Measurements from ENCODE around the gene LRRFIP1.
"Not testable (repeated sequence)": the region's sequence is repeated elsewhere in the genome, so short reads cannot be mapped to it uniquely, and the experiment has no call there.

LRRFIP1 gene

DNA sequence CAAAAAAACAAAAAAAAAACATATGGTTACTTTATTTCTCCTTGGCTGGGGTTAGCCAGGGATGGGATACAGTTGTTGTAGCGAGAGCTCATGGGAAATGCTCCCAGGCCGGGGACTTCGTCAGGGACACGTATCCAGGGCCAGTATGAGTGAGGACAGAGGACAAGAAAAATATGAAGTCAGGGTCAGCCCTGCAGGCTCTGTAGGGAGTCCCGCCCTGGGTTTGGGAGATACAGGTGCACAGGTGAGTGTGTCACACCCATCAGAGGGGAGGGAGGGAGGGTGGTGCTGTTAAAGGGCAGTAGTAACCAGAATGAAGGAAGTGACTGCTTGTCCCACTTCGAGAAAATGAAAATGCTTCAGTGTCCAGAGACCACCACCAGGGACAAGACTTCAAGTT is 115.6 kb downstream of the LRRFIP1 start:
- H3K4me3 ChIP-seq (ENCODE audit: low read depth, low read length): no peak overlapping the region

DNA sequence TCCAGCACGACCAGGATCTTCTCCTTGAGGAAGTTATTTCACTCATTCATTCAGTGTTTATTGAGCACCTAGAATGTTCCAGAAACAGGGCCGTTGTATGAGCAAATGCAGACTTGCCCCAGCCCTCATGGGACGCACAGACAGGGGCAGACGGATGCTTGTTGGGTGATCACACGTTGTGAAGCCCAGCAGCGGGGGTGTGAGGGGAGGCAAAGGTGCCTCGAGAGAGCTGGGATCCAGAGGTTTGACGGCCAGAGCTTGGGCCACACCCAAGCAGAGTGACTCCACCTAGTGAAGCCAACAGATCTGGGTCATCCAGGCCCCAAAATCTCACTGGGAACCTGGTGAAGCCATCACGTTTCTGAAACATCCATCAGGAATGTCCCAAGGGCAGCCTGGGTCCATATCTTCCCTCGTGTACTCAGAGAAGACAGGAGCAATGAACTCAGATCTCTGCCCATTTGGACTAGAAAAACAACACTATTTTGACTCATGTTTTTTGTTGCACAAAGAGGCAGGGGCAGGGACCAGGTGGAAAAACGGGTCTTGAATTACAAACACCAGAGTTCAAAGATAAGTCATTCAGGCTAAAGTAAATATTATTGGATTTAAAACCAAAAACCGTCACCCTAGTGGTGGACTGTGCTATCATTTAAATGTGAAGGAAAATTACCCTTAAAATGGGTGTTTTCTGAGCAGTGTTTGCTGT is 116.3 kb downstream of the LRRFIP1 start:
- no peak overlapping the region for H3K4me3 ChIP-seq (ENCODE audit: low read depth, low read length)

DNA sequence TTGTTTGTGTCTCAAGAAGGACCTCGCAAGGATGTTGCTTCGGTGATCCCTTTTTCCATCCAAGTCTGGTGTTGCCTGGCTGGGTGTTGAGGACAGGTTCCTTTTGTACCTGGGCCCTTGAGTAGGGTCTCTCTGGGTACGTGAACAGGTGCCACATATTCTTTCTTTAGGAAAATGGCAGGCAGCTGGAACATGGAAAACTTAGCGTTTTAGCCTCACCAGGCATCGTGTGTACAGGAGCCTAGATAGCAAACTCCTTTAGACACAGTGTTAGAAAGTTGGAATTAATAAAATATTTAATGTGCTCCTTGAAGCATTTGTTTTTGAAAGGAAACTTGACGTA is 116.9 kb downstream of the LRRFIP1 start:
- H3K4me3 ChIP-seq (ENCODE audit: low read depth, low read length): no peak overlapping the region

DNA sequence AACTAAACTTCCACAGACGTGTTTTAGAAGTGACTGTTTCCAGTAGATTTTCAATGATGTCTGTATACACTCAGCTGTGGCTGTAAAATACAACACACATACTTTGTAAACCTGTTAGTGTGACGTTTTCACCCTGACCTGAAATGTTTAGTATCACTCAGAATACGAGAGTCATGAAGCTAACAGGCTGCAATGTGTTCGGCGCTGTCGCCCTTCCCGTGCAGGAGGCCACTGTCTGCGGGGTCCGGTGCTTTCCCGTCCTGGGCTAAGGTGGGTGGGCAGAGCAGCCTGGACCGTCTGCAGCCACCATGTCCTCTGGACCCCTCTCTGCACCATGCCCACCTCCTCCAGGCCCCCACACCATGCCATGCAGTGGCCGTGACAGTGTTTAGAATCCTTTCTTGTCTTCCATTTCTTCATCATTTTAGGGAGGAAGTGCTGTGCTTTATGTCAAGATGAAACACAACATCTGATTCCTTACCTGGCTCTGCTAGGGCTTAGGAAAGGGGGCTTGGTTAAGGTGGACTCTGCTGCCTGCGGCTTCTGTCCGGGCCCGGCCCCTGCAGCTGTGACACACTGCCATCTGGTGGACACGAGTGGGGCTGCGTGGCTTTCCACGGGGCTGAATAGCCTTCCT is 117.3 kb downstream of the LRRFIP1 start:
- H3K4me3 ChIP-seq (ENCODE audit: low read depth, low read length): no peak overlapping the region

DNA sequence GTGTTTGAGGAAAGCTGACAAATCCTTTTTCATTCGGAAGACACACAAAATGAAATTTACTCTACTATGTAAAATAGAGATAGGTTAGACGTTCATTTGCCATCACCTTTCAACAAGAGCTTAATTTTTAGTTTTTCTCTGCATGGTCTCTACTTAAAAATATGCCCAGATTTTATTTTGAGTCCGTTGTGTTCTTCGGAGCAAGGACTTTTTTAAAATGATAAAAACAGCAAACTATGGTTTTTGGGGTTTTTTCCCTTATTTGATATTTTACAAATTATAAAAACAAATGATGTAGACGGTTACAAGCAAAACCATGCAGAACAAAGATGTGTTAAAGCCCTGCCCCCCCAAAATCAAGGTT is 117.8 kb downstream of the LRRFIP1 start:
- H3K4me3 ChIP-seq (ENCODE audit: low read depth, low read length): no peak overlapping the region

DNA sequence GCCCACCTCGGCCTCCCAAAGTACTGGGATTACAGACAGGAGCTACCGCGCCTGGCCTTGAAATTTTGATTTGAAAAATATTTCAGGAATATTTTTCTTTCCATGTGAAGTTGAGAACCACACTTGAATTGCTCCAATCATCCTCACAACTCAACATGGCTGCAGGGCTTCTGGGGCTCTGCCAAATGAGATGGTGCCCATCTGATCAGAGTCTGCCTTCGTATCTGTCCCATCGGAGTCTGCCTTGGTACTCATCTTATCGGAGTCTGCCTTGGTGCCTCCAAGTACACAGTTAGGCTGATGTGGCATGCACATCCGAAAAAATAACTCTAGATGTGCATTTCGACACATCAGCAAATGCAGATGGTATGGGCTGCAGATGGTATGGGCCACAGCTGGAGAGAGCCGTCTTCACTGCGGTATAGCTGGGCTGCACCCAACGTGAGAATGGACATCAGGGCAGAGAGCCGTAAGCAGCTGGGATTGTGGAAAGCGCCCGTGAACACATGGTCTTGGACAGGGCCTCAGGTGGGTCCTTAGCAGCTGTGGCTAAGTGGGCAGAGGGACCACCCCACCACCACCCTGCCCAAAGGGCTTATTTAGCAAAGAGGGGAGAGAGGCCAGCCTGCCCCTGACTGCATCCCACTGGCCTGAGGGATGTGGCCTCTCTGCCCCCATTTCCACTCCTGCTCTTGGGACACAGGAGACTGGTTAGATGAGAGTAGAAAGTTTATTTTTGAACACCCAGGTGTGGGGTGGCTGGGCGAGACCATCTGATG is 119.1 kb downstream of the LRRFIP1 start:
- H3K4me3 ChIP-seq (ENCODE audit: low read depth, low read length): no peak overlapping the region

DNA sequence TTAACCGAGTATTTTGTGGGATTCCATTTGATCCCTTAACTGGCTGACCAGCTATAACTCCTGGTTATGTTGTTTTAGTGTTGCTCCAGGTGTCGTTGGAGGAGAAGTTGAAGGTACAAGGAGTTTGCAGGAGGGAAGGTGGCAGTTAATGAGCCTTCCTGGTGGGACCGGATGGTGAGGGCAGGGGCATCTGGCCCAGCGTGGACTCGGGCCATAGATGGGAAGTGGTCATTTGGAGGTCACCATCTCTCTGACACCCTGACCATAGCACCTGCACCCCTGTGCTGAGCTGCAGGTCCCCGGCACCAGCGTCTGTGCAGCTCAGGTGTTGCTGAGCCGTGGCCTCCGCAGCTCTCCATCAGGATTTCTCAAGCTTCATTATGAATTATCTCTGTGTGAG is 119.8 kb downstream of the LRRFIP1 start:
- H3K4me3 ChIP-seq (ENCODE audit: low read depth, low read length): no peak overlapping the region

DNA sequence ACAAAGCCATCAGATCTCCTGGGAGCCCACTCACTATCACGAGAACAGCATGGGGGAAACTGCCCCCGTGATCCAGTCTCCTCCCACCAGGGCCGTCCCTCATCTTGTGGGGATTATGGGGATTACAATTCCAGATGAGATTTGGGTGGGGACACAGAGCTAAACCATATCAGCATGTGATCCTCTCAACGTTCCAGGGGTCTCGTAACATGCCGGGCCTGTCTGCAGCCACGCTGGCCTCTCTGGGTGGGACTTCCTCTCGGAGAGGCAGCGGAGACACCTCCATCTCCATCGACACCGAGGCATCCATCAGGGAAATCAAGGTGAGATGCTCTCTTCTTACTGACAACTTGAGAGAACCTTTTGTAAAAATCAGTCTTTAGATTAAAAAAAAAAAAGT is 121.6 kb downstream of the LRRFIP1 start:
- H3K4me3 ChIP-seq (ENCODE audit: low read depth, low read length): no peak overlapping the region

DNA sequence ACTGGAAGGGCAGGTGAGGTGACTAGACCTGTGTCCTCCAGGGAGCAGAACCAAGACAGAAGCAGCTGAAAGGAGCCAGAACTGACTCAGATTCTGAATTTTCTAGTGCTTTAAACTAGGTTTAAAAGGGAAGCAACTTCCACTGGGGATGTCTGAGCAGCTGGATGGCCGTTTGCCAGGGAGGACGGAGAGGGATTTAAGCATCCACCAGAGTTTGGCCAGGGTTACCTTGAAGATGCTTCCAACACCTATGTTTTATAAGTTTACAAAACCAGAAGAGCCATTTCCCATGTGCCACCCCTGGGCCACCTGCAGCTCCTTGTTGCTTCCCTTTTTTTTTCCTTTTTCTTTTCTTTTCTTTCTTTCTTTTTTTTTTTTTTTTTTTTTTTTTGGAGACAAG is 122.6 kb downstream of the LRRFIP1 start:
- H3K4me3 ChIP-seq (ENCODE audit: low read depth, low read length): no peak overlapping the region

DNA sequence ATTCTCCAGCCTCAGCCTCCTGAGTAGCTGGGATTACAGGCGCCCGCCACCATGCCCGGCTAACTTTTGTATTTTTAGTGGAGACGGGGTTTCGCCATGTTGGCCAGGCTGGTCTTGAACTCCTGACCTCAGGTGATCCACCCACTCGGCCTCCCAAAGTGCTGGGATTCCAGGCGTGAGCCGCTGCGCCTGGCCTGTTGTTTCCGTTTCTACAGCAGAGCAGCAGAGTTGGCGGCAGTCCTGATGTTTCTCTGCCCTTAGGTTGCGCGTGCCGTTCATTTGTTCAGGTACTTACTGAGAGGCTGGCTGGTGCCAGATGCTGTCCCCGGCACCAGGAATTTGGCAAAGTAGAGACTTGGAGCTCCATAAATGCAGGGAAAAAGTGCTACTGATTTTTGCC is 123.1 kb downstream of the LRRFIP1 start:
- not testable (repeated sequence) for H3K4me3 ChIP-seq (ENCODE audit: low read depth, low read length)

DNA sequence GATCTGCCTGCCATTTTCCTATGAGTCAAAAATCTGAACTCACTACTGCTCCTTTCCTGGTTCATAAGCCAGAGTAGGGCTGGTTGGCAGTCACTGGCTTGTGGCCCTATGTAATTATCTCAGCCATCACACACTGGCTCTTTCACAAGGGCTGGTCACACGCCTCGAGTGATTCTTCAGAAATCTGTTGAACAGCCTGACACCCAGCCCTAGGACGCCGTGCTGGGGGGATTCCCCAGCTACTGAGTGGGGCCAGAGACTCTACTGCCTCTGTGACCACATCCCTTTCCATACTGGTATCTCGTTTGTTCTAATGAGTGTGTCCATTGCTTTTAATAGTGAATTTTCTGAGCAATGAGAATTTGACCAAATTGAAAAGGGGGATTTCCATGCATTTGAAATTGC is 125.4 kb downstream of the LRRFIP1 start:
- H3K4me3 ChIP-seq (ENCODE audit: low read depth, low read length): no peak overlapping the region

DNA sequence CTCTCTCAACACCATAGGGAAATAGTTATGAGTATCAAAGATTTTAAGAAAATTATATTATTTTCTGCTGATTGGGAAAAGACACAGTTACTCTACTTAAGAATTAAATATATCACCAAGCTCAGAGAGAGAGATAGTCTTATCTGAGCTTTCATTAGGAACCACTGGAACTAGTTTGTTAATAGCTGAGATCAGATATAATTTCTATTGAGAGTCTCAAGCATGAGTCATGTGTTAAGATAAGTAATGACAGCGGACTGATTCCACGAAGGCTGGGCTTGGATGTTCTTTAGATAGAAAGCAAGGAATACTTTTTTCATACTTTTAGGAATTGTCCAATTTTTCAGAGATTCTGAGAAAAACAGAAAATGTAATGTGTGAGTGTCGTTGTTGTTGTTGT is 126.8 kb downstream of the LRRFIP1 start:
- H3K4me3 ChIP-seq (ENCODE audit: low read depth, low read length): no peak overlapping the region

DNA sequence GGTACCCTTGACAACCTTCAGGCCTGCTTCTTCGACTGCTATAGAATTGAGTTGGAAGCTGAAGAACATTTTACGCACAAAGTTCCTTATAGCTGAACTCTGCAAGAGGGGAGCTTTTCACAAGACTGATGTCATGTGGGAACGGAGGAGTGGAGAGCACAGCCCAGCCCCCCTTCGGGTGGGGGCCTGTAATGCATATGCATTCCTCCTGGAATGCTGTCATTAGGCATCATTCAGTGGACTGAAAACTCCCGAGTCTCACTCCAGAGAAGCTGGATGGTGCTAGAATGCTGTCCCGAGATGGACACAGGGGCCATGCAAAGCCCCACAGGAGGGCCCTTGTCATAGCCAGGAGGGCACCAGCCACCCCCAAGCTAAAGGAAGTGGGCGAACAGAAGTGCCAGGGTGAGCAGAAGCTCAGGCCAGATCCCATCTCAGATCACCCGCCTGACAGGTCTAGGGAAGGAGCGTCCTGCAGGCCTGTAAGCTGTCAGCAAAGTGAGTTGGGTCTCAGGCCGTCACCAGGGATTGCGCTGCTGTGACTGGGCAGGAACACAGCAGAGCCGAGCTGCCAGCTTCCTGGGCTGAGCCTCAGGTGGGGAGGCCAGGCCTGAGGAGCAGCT is 127.3 kb downstream of the LRRFIP1 start:
- H3K4me3 ChIP-seq (ENCODE audit: low read depth, low read length): no peak overlapping the region

DNA sequence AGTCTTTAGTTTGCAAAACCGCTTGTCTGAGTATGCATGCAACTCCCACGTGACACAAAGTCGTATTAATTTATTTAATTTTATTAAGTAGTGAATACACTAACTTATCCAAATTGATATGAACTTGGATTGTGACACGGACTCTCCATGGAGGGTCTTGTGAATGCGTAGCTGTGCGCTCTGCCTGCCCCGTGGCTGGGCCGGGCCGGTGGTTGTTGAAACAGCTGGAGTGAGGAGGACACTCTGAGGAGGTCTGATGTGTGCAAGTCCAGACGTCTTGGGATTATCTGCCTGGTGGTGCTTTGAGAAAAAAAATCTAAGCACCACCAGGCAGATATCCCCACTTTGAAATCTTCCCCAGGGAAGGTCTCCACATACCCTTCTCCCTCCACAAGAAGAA is 130.2 kb downstream of the LRRFIP1 start:
- no peak overlapping the region for H3K4me3 ChIP-seq (ENCODE audit: low read depth, low read length)

DNA sequence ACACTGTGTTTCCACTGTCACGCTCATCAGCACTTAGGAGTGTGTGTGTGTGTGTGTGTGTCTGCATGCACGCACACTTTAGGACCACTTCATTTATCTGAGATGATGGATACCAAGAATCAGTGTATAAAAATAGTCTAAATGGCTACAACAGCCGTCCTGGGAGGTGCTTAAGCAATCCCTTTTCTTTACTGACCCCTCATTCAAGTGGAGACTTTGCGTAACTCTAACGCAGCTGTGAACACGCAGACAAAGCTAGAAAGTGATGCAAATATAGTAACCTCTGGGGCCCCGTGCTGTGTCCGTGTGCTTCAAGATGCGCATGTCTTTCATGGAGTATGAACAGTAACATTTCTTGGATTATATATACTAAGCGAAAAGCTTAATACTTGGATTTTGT is 130.8 kb downstream of the LRRFIP1 start:
- no peak overlapping the region for H3K4me3 ChIP-seq (ENCODE audit: low read depth, low read length)

DNA sequence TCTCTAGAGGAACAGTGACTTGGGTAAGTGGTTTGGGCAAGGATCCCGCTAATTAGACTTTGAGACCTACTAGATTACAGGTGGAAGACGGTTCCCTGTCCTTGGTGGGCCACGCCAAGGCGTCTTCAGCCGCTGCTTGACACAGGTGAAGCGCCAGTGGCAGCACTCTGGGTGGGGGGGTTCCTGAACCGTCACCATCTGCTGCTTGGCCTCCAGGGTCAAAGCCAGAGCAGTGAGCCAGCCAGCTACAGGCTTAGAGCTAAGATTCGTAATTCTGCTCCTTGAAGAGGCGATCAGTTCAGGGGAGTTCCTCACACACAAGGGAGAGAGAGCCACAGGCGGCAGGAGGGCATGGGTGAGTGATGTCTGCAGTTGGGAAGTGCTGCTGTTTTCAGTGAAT is 131.8 kb downstream of the LRRFIP1 start:
- no peak overlapping the region for H3K4me3 ChIP-seq (ENCODE audit: low read depth, low read length)

DNA sequence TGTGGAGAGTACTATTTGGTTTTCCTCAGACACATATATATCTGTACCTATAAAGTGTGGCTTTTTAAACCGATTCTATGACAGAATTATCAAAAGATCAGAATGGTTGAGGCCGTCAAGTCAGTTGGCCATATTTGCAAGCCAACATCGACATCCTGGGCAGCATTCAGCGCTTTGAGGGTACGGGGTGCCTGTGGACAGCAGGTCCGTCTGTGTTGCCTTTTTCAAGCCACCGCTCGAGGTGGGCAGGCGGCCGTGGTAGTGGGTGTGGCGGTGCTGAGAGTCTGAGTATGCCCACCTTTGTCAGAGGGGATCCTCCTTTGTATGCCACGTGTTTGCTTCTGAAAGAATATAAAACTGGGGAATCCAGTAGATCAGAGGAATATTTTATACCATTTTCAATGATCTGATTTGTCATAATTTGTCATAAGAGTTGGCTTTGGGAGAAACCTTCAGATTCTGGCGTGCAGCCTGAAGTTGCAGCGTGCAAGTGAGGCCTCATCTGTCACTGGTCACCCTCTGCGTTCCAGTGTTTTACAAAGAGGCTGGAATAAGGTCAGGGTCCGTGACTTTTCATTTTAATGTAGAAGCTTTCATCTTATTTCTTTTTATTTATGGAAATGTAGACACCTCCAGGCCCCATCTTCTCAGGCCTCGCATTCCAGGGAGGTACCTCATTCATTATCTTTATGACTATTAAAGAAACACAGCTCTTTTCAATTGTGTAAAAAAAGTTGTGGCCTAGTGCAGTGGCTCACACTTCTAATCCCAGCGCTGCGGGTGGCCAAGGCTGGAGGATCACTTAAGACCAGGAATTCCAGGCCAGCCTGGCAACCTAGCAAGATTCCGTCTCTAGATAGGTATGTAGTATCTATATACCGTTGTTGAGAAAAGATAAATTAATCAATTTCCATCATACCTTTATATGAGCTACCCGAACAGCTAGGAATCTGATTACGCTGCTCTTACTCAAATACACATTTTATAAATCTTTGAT is 133.4 kb downstream of the LRRFIP1 start:
- H3K4me3 ChIP-seq (ENCODE audit: low read depth, low read length): no peak overlapping the region

DNA sequence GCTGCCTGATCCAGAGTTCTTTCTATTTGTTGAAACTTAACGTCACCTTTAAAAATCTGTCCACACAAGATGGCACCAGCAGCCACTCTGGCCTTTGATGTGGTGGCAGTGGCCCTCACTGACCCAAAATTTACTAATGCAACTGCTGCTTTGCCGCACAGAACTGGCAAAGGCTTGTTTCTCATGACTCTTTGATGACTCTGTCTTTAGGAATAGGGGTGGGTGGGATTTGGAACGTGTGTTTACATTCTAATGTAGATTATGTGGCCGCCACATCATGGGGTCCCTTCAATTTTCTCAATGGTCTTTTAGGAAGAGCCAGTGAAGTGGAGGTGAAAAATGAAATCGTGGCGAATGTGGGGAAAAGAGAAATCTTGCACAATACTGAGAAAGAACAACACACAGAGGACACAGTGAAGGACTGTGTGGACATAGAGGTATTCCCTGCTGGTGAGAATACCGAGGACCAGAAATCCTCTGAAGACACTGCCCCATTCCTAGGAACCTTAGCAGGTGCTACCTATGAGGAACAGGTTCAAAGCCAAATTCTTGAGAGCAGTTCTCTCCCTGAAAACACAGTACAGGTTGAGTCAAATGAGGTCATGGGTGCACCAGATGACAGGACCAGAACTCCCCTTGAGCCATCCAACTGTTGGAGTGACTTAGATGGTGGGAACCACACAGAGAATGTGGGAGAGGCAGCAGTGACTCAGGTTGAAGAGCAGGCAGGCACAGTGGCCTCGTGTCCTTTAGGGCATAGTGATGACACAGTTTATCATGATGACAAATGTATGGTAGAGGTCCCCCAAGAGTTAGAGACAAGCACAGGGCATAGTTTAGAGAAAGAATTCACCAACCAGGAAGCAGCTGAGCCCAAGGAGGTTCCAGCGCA is 135.2 kb downstream of the LRRFIP1 start:
- H3K4me3 ChIP-seq (ENCODE audit: low read depth, low read length): not testable (repeated sequence)

DNA sequence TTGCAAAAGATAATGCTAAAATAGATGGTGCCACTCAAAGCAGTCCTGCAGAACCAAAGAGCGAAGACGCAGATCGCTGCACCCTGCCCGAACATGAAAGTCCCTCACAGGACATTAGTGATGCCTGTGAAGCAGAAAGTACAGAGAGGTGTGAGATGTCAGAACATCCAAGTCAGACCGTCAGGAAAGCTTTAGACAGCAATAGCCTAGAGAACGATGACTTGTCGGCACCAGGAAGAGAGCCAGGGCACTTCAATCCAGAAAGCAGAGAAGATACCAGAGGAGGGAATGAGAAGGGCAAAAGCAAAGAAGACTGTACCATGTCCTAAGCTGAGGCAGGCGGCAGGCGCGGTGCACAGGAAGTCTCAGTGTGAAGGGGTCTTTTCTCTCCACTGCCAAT is 136.4 kb downstream of the LRRFIP1 start:
- H3K4me3 ChIP-seq (ENCODE audit: low read depth, low read length): no peak overlapping the region

DNA sequence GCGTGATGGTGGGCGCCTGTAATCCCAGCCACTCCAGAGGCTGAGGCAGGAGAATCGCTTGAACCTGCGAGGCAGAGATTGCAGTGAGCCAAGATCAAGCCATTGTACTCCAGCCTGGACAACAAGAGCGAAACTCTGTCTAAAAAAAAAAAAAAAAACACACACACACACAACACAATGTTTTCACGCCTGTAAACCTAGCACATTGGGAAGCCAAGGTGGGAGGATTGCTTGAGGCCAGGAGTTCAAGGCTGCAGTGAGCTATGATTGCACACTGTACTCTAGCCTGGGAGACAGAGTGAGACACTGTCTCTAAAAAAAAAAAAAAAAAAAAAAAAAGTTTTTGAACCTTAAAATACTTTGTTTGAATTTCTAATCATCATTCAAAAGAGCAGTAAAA is 137.7 kb downstream of the LRRFIP1 start:
- H3K4me3 ChIP-seq (ENCODE audit: low read depth, low read length): not testable (repeated sequence)

Measured in iPS-11a (cell line).